HG02973 (cell line): ENCODE measurements around the gene TMEM109.
A peak's percentile ranks its signal among the peaks of the same experiment; 100 is the strongest.

Source experiments
- ATAC-seq: cut with Tn5 transposase; IDR thresholded peaks from one replicate; pipeline ENCODE4 v1.9.1; 2021; ENCODE audit warnings: moderate library complexity; ENCODE audit not compliant: unreplicated experiment

TMEM109 gene

GRCh38 chr11:60960405-60960804 lies 46.4 kb downstream of the TMEM109 start:
- no peak for ATAC-seq

GRCh38 chr11:60964801-60965200 lies 50.8 kb downstream of the TMEM109 start:
- ATAC-seq = no peak

GRCh38 chr11:60966890-60967289 lies 52.9 kb downstream of the TMEM109 start:
- no peak for ATAC-seq

GRCh38 chr11:60968223-60968622 lies 54.3 kb downstream of the TMEM109 start:
- no peak for ATAC-seq

GRCh38 chr11:60970369-60970774 lies 56.4 kb downstream of the TMEM109 start:
- ATAC-seq = peak; percentile 76

GRCh38 chr11:60970890-60971289 lies 56.9 kb downstream of the TMEM109 start:
- ATAC-seq = no peak

GRCh38 chr11:60971520-60971919 lies 57.6 kb downstream of the TMEM109 start, which contains the start of gene CD6:
TSS of gene CD6 (plus strand) at chr11:60971680. CDS start at chr11:60971866, 186 bp downstream.
- ATAC-seq = no peak

GRCh38 chr11:60972182-60973030 lies 58.4 kb downstream of the TMEM109 start:
- no peak for ATAC-seq
